B cell (primary cell): ENCODE measurements around the gene EXD1. TPM values are rescaled to one million over a fixed set of nuclear protein-coding genes. Genes with fewer than 3 reads are reported as not detected.

Experiments
- ATAC-seq: fragments of 200-7000 bp; cut with Tn5 transposase; one replicate; pipeline ENCODE4 v1.10.0; 2021; ENCODE audit warnings: low read depth, mild to moderate bottlenecking, moderate number of reproducible peaks, moderate library complexity
- CTCF ChIA-PET: fragments of 350-600 bp; sonication (Branson Sonifier 250); formaldehyde crosslinking; loops from one replicate; lab custom pipeline; 2021; ENCODE audit warnings: antibody characterized with exemption, inconsistent platforms; lab: Charles Lee
- POLR2A ChIA-PET: fragments of 350-600 bp; sonication (Branson Sonifier 250); formaldehyde crosslinking; loops from one replicate; lab custom pipeline; 2021; ENCODE audit warnings: antibody characterized with exemption; lab: Charles Lee
- DNase-seq: peaks from one replicate; pipeline ENCODE4 v3.0.0; 2013
- H2AFZ ChIP-seq: 2 replicates; pipeline ENCODE4 v1.6.1; 2012; ENCODE audit warnings: mild to moderate bottlenecking, low read depth, low read length; ENCODE audit not compliant: insufficient read depth, poor library complexity, severe bottlenecking
- H3K27ac ChIP-seq, 2 donors: 1 replicate in 1 of 2; 2 replicates in 1 of 2; pipeline ENCODE4 v1.5.1; 2012 to 2013; ENCODE audit warnings: low read length in 2 of 2, mild to moderate bottlenecking in 2 of 2, moderate library complexity in 1 of 2
- H3K27me3 ChIP-seq, 4 experiments: fragments of 200-600 bp in 1 of 4; sonication (generic) in 1 of 4; replicated peaks in 1 of 4; 1 replicate in 2 of 4; 2 replicates in 2 of 4; pipeline versions ENCODE4 v1.6.1 to v1.7.0; 2013 to 2016; ENCODE audit warnings: low read length in 3 of 4, mild to moderate bottlenecking in 2 of 4, mixed read lengths in 1 of 4, moderate library complexity in 1 of 4; ENCODE audit not compliant: insufficient read depth in 4 of 4, control insufficient read depth in 3 of 4; ENCODE audit errors: control extremely low read depth in 1 of 4
- H3K36me3 ChIP-seq, 2 experiments: replicated peaks in 1 of 2; 1 replicate in 1 of 2; 2 replicates in 1 of 2; pipeline versions ENCODE4 v1.6.1 to v1.7.1; 2013; ENCODE audit warnings: low read length in 1 of 2; ENCODE audit not compliant: insufficient read depth in 2 of 2, control insufficient read depth in 1 of 2; ENCODE audit errors: control extremely low read depth in 1 of 2, extremely low read depth in 1 of 2
- H3K4me1 ChIP-seq, 2 donors: fragments of 200-600 bp in 1 of 2; sonication (generic) in 1 of 2; 1 replicate in 1 of 2; 2 replicates in 1 of 2; pipeline versions ENCODE4 v1.5.1 to v1.6.1; 2013 to 2017; ENCODE audit warnings: low read length in 2 of 2; ENCODE audit not compliant: control insufficient read depth in 2 of 2, insufficient read depth in 2 of 2
- H3K4me2 ChIP-seq: replicated peaks from 2 replicates; pipeline ENCODE3; 2012; ENCODE audit warnings: mild to moderate bottlenecking, low read depth, low read length; ENCODE audit not compliant: poor library complexity, severe bottlenecking
- H3K4me3 ChIP-seq, 5 experiments: fragments of 200-600 bp in 1 of 5; sonication (generic) in 1 of 5; 1 replicate in 3 of 5; 2 replicates in 2 of 5; pipeline versions ENCODE4 v1.5.1 to v1.7.0; 2011 to 2016; ENCODE audit warnings: low read length in 4 of 5, mild to moderate bottlenecking in 4 of 5, low read depth in 2 of 5, control low read depth in 1 of 5, moderate library complexity in 1 of 5; ENCODE audit not compliant: insufficient read depth in 1 of 5; ENCODE audit errors: control extremely low read depth in 1 of 5, extremely low read depth in 1 of 5
- H3K79me2 ChIP-seq: fragments of 200-600 bp; sonication (generic); one replicate; pipeline ENCODE4 v1.6.0; 2016; ENCODE audit warnings: low read length; ENCODE audit not compliant: control insufficient read depth, insufficient read depth
- H3K9ac ChIP-seq: fragments of 200-600 bp; sonication (generic); 2 replicates; pipeline ENCODE4 v1.6.1; 2017; ENCODE audit warnings: mild to moderate bottlenecking, low read length, moderate library complexity
- H3K9me3 ChIP-seq, 3 donors: one replicate each; pipeline versions ENCODE4 v1.6.1 to v1.7.1; 2013; ENCODE audit warnings: low read length in 2 of 3; ENCODE audit not compliant: control insufficient read depth in 2 of 3, insufficient read depth in 1 of 3; ENCODE audit errors: control extremely low read depth in 1 of 3
- H4K20me1 ChIP-seq: 2 replicates; pipeline ENCODE4 v1.6.0; 2012; ENCODE audit warnings: mild to moderate bottlenecking, low read length; ENCODE audit not compliant: insufficient read depth, control insufficient read depth, poor library complexity, severe bottlenecking
- H3K27ac Mint-ChIP-seq: one replicate; pipeline ENCODE4 v1.8.0; 2021; ENCODE audit warnings: mixed read lengths
- H3K27me3 Mint-ChIP-seq: one replicate; pipeline ENCODE4 v1.8.0; 2021; ENCODE audit warnings: mixed read lengths
- H3K4me1 Mint-ChIP-seq: one replicate; pipeline ENCODE4 v1.8.0; 2021; ENCODE audit warnings: mixed read lengths
- H3K4me3 Mint-ChIP-seq: one replicate; pipeline ENCODE4 v1.8.0; 2021; ENCODE audit warnings: mixed read lengths
- H3K9me3 Mint-ChIP-seq: one replicate; pipeline ENCODE4 v1.8.0; 2022; ENCODE audit warnings: mixed read lengths; ENCODE audit not compliant: insufficient read depth
- CTCF ChIP-seq: fragments of 200-600 bp; IDR thresholded peaks from one replicate; pipeline ENCODE4 v1.8.0; 2022; ENCODE audit warnings: antibody characterized with exemption, mild to moderate bottlenecking
- EZH2 ChIP-seq: IDR thresholded peaks from 2 replicates; pipeline ENCODE4 v1.6.1; 2012; ENCODE audit warnings: borderline replicate concordance, low read depth, mild to moderate bottlenecking, moderate library complexity, low read length; ENCODE audit not compliant: insufficient read depth, poor library complexity, severe bottlenecking
- WGBS: methylation state at CpG from one replicate; pipeline ENCODE4 v1.1.5; 2013; ENCODE audit warnings: missing lambda C conversion rate; ENCODE audit not compliant: insufficient coverage; 5-methylcytosine and 5-hydroxymethylcytosine counted together
- intact Hi-C: fragments of 100-400 bp; cut with micrococcal nuclease; formaldehyde crosslinking; loops from one replicate; pipeline ENCODE4 v1.10.0; 2022
- polyA plus RNA-seq: library from polyadenylated mRNA; depleted of rRNA; stranded (reverse); fragments of >200 nt; gene quantifications from 2 replicates; pipeline ENCODE4 v1.2.3, GENCODE V29; 2012
- total RNA-seq, 2 donors: library from RNA; stranded (reverse); fragments of 120-200 nt in 1 of 2; gene quantifications; 1 replicate in 1 of 2; 2 replicates in 1 of 2; pipeline versions ENCODE4 v1.2.3 to v1.2.4, GENCODE V29; 2013 to 2022

The EXD1 gene
- total and polyA plus RNA-seq, 2 donors (not counting 1 experiment from before 2014, with no cell fraction given), result not detected

- ATAC-seq (no peak), DNase-seq (no peak)
- intact Hi-C loops, result no loop called here
- Mint-ChIP-seq H3K4me3 (no peak overlapping the region), H3K9me3 (no peaks in the 10 kb centered on the region), H3K4me1 (no peaks in the 10 kb centered on the region), H3K27ac (no peak overlapping the region), H3K27me3 (no peaks in the 10 kb centered on the region)
- H2AFZ ChIP-seq, result no peak overlapping the region
- H3K4me2 ChIP-seq, result no peak overlapping the region
- H3K9me3 ChIP-seq, result peaks cover 0 to 5% (median 0%) of the 10 kb centered on the region in 3 donors
- no peaks in the 10 kb centered on the region for H3K36me3 ChIP-seq
- no peaks in the 10 kb centered on the region for H3K79me2 ChIP-seq
- H3K27me3 ChIP-seq, result no peaks in the 10 kb centered on the region
- ChIA-PET CTCF (no interaction called here), POLR2A (no interaction called here)
- no peak overlapping the region for H3K4me3 ChIP-seq
- no peaks in the 10 kb centered on the region for H3K4me1 ChIP-seq
- no peaks in the 10 kb centered on the region for H4K20me1 ChIP-seq
- 100% methylated on average over 3 of the region's 4 CpGs for WGBS
- no peak overlapping the region for H3K27ac ChIP-seq
- no peak for TF ChIP-seq EZH2
- no peak for TF ChIP-seq CTCF
- no peak overlapping the region for H3K9ac ChIP-seq
Observed at GRCh38 chr15:41150279-41150678, 80.3 kb downstream of the EXD1 start.

- Mint-ChIP-seq H3K4me1 (no peaks in the 10 kb centered on the region), H3K4me3 (no peak overlapping the region), H3K27ac (no peak overlapping the region), H3K9me3 (no peaks in the 10 kb centered on the region), H3K27me3 (no peaks in the 10 kb centered on the region)
- H3K36me3 ChIP-seq, result no peaks in the 10 kb centered on the region
- no peak for ATAC-seq
- no peaks in the 10 kb centered on the region for H3K4me1 ChIP-seq
- no peak overlapping the region for H3K4me2 ChIP-seq
- no peak for DNase-seq
- no peaks in the 10 kb centered on the region for H3K9me3 ChIP-seq
- no peak overlapping the region for H3K27ac ChIP-seq
- intact Hi-C loops, result no loop called here
- POLR2A ChIA-PET, result no interaction called here
- TF ChIP-seq CTCF, result no peak
- no peak for TF ChIP-seq EZH2
- H3K27me3 ChIP-seq, result no peaks in the 10 kb centered on the region
- H3K9ac ChIP-seq, result no peak overlapping the region
- H3K79me2 ChIP-seq, result no peaks in the 10 kb centered on the region
- H3K4me3 ChIP-seq, result no peak overlapping the region
- no peaks in the 10 kb centered on the region for H4K20me1 ChIP-seq
- no peak overlapping the region for H2AFZ ChIP-seq
- CTCF ChIA-PET, result no interaction called here
- WGBS, result 92% methylated on average over 1 of the region's 2 CpGs
Observed at GRCh38 chr15:41148065-41148464, 82.5 kb downstream of the EXD1 start.
